GM18520 (cell line): ENCODE data around the gene VIPR1.

Experiments
- ATAC-seq: cut with Tn5 transposase; IDR thresholded peaks from one replicate; pipeline ENCODE4 v1.9.1; 2021; ENCODE audit not compliant: unreplicated experiment

The VIPR1 gene

DNA sequence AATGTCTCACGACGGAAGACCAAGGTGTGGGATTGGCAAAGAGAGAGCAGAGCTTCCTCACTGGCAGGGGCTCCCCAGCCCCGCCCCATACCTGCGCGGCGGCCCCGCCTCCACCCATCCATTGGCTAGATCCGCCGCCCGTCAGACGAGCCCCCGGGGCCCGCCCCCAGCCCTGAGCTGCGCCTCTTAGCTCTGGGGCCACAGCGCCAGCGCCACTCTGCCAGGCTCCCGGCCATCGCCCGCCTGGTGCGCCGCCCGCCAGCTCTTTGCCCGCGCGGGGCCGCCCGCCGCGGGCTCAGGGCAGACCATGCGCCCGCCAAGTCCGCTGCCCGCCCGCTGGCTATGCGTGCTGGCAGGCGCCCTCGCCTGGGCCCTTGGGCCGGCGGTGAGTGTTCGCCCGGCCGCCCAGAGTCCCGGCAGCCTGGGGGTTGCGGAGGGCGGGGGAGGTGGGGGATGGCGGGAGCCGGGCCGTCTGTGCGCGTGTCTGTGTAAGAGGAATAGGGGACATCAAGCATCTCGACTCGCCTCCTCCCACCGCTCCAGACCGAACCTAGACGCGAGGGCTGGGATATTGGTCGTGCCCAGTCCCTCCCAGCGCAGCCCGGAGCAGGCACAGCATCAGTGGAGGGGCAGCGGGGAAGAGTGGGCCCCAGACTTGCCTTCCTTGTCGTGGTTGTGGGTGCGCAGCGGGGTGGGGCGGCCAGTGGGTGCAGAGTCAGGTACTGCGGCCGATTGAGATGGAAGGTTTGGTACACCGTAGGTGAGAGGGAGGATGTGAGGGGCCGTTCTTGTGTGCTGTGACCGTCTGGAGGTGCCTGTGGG, at the start of gene VIPR1:
Gene VIPR1, plus strand, starts transcription at position 215 of the 822 bp plus-strand sequence. Its CDS starts 93 bp downstream, at position 308.
- ATAC-seq: peak; percentile 94

GRCh38 chr3:42456211-42456610, 46.2 kb upstream of the VIPR1 start:
- no peak for ATAC-seq

- no peak for ATAC-seq
These were observed 43.3 kb upstream of the VIPR1 start for GRCh38 chr3:42459151-42459550.

DNA sequence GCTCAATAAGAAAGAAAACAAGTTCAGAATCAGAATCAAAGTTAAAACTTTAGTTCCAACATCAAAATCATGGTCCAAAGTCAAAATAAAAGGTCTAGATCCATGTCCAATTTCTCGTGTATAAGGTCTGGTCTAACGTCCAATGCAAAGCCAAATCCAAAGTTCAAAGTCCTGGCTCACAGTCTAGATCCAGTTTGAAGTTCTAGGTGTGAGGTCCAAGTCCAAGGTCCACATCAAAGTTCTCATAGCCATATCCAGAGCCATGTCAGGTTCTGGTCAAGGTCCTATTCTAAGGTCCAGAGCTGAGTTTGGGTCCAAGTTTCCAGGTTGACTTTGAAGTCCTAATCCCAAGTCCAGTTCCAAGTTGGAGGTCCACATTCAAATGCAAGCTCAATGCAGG, 40.7 kb upstream of the VIPR1 start:
- ATAC-seq: no peak

DNA sequence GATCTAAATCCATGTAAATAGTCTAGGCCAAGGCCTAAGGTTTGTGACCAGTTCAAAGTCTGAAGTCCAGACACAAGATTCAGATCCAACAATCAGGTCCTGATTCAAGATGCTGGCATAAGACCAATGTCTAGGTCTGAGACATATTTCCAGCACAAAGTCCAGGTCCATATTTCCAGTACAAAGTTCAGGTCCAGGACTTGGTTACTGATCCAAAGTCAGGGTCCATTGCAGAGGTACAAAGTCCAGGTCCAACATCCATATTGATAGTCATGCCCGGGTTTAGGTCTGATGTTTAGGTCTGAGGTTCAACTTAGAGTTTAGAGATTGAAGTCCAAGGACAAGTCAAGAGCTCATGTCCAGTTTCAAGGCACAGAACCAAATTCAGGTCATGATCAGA, 39.4 kb upstream of the VIPR1 start:
- no peak for ATAC-seq

DNA sequence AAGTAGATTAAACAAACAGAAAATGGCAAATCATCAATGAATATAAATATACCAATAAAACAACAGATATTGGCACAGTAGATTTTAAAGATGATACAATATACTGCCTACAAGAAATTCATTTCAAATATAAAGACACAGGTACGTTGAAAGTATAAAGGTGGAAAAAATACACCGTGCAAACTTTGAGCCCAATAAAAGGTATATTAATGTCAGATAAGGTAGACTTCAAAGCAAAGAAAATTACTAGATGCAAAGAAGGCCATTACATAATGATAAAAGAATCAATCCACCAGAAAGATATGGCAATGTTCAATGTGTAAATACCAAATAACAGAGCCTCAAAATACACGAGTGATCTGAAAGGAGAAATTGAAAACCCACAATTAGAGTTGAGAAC, 34.3 kb upstream of the VIPR1 start:
- ATAC-seq: no peak

DNA sequence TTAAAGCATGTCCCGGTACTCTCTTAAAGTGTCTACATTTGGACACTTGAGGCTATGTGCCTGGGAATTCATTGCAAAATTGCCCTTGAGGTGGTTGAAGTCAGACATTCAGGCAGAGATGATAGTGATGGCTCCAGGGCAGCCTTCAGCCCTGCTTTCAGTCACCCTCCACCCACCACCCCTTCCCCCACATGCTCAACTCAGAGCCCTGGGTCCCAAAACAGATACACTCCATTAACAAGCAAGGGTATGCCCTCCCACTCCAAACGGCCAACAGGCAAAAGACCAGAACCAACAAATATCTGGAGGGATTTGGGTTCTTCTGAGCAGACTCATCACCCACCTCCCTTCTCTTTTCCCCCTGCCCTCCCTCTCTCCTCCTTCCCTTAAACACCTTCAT, 29.9 kb upstream of the VIPR1 start:
- no peak for ATAC-seq

GRCh38 chr3:42473083-42473932, 29.1 kb upstream of the VIPR1 start:
- no peak for ATAC-seq

- no peak for ATAC-seq
These were observed 26.0 kb upstream of the VIPR1 start for GRCh38 chr3:42476225-42477125.

- no peak for ATAC-seq
These were observed 24.7 kb upstream of the VIPR1 start for GRCh38 chr3:42477696-42478095.

- ATAC-seq: no peak
These were observed 23.6 kb upstream of the VIPR1 start for GRCh38 chr3:42478830-42479229.

- ATAC-seq: no peak
These were observed 15.5 kb upstream of the VIPR1 start for GRCh38 chr3:42486814-42487565.

- no peak for ATAC-seq
These were observed 13.8 kb upstream of the VIPR1 start for GRCh38 chr3:42488687-42489086.

- no peak for ATAC-seq
These were observed 13.1 kb upstream of the VIPR1 start for GRCh38 chr3:42489116-42489936.

GRCh38 chr3:42489937-42490227, 12.6 kb upstream of the VIPR1 start:
- no peak for ATAC-seq

- peak; percentile 93 for ATAC-seq
These were observed 12.2 kb upstream of the VIPR1 start for GRCh38 chr3:42490243-42490642.

DNA sequence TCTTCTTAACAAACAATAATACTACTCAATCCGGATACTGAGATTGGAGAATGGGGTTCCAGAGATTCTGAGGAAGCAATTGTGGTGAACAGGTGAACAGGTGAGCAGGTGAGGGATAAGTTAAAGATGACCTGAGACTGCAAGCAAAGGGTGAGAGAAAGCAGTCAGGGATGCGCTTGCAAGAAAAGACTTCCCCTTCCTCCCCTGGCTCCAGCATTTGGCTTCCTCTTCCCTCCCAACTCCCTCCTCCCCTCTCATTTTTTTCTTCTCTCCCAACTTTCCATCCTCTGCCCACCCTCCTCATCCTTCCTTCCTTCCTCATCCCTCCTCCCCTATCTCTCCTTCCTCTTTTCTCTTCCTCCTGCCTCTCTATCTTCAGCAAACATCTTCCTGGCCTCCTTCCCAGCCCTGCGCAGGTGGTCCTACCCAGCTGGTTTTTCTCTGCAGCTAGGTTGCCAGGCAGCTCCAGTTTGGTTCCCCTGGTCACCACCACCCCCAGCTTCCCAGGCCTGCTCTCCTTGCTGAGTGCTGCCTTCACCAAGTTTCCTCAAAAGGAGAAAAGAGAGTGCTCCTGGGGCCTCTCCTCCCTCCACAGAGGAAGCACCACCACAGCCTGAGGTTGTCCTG, 10.4 kb upstream of the VIPR1 start:
- ATAC-seq: no peak

- no peak for ATAC-seq
These were observed 9.8 kb upstream of the VIPR1 start for GRCh38 chr3:42492508-42493080.
